H9 (cell line): ENCODE measurements around the gene ENAM. TPM values are rescaled to one million over a fixed set of nuclear protein-coding genes. Genes with fewer than 3 reads are reported as not detected.

Source experiments
- DNase-seq: peaks from one replicate; pipeline ENCODE4 v3.0.0-alpha.2; 2017
- H2AFZ ChIP-seq: one replicate; pipeline ENCODE4 v1.6.1; 2013; ENCODE audit warnings: mild to moderate bottlenecking, low read length, control low read depth, moderate library complexity
- H2AK5ac ChIP-seq: 2 replicates; pipeline ENCODE4 v1.6.1; 2013; ENCODE audit warnings: low read length, control low read depth, mixed read lengths; ENCODE audit not compliant: insufficient read length
- H2BK120ac ChIP-seq: one replicate; pipeline ENCODE4 v1.6.1; 2013; ENCODE audit warnings: low read depth, mild to moderate bottlenecking, low read length, control low read depth, inconsistent platforms; ENCODE audit not compliant: poor library complexity, severe bottlenecking
- H2BK12ac ChIP-seq: 2 replicates; pipeline ENCODE4 v1.6.1; 2013; ENCODE audit warnings: low read length, control low read depth, mixed read lengths, low read depth; ENCODE audit not compliant: insufficient read length
- H2BK15ac ChIP-seq: 2 replicates; pipeline ENCODE4 v1.6.1; 2013; ENCODE audit warnings: low read depth, low read length, control low read depth
- H2BK20ac ChIP-seq: one replicate; pipeline ENCODE4 v1.6.1; 2013; ENCODE audit warnings: low read depth, mild to moderate bottlenecking, low read length, control low read depth, inconsistent platforms; ENCODE audit not compliant: poor library complexity, severe bottlenecking
- H2BK5ac ChIP-seq: 2 replicates; pipeline ENCODE4 v1.6.1; 2013; ENCODE audit warnings: low read length, control low read depth, mixed read lengths; ENCODE audit not compliant: insufficient read length
- H3K14ac ChIP-seq: 2 replicates; pipeline ENCODE4 v1.6.1; 2013; ENCODE audit warnings: low read length, control low read depth; ENCODE audit not compliant: insufficient read depth
- H3K18ac ChIP-seq: 2 replicates; pipeline ENCODE4 v1.6.1; 2013; ENCODE audit warnings: low read depth, mild to moderate bottlenecking, mixed read lengths, low read length, control low read depth; ENCODE audit not compliant: insufficient read length
- H3K23ac ChIP-seq: 2 replicates; pipeline ENCODE4 v1.6.1; 2013; ENCODE audit warnings: low read length, control low read depth, mixed read lengths, low read depth; ENCODE audit not compliant: insufficient read length
- H3K23me2 ChIP-seq: 2 replicates; pipeline ENCODE4 v1.6.1; 2013; ENCODE audit warnings: low read depth, mild to moderate bottlenecking, mixed read lengths, low read length, control low read depth; ENCODE audit not compliant: insufficient read length, poor library complexity, severe bottlenecking
- H3K27ac ChIP-seq: 2 replicates; pipeline ENCODE4 v1.5.1; 2013; ENCODE audit warnings: low read length, control low read depth, mixed read lengths, low read depth; ENCODE audit not compliant: insufficient read length
- H3K27me3 ChIP-seq: 2 replicates; pipeline ENCODE4 v1.6.1; 2013; ENCODE audit warnings: low read length, control low read depth, inconsistent platforms; ENCODE audit not compliant: insufficient read depth
- H3K4ac ChIP-seq: 2 replicates; pipeline ENCODE4 v1.6.1; 2013; ENCODE audit warnings: low read depth, mild to moderate bottlenecking, control low read depth, inconsistent platforms, low read length, moderate library complexity
- H3K4me1 ChIP-seq: 2 replicates; pipeline ENCODE4 v1.6.1; 2013; ENCODE audit warnings: low read length, control low read depth, inconsistent platforms; ENCODE audit not compliant: insufficient read depth
- H3K4me2 ChIP-seq: 2 replicates; pipeline ENCODE4 v1.6.1; 2013; ENCODE audit warnings: low read length, control low read depth, mixed read lengths; ENCODE audit not compliant: insufficient read length, insufficient read depth
- H3K56ac ChIP-seq: 2 replicates; pipeline ENCODE4 v1.6.1; 2013; ENCODE audit warnings: low read depth, mild to moderate bottlenecking, mixed read lengths, low read length, control low read depth; ENCODE audit not compliant: insufficient read length
- H3K79me1 ChIP-seq: 2 replicates; pipeline ENCODE4 v1.6.1; 2013; ENCODE audit warnings: low read depth, mild to moderate bottlenecking, moderate library complexity, low read length, control low read depth, inconsistent platforms; ENCODE audit not compliant: insufficient read depth, poor library complexity, severe bottlenecking
- H3K79me2 ChIP-seq: 2 replicates; pipeline ENCODE4 v1.6.1; 2013; ENCODE audit warnings: low read length, control low read depth, inconsistent platforms; ENCODE audit not compliant: insufficient read depth
- H3K9ac ChIP-seq: 2 replicates; pipeline ENCODE4 v1.6.1; 2013; ENCODE audit warnings: low read length, control low read depth, mixed read lengths; ENCODE audit not compliant: insufficient read length; ENCODE audit errors: extremely low read depth
- H3K9me3 ChIP-seq: one replicate; pipeline ENCODE4 v1.6.1; 2013; ENCODE audit warnings: low read depth, low read length, inconsistent platforms; ENCODE audit not compliant: control insufficient read depth
- H3T11ph ChIP-seq: one replicate; pipeline ENCODE4 v1.6.1; 2013; ENCODE audit warnings: mild to moderate bottlenecking, low read length, control low read depth, inconsistent platforms
- H4K20me1 ChIP-seq: one replicate; pipeline ENCODE4 v1.6.1; 2013; ENCODE audit not compliant: control insufficient read depth, insufficient read length, insufficient read depth
- H4K5ac ChIP-seq: 2 replicates; pipeline ENCODE4 v1.6.1; 2013; ENCODE audit warnings: low read depth, mild to moderate bottlenecking, mixed read lengths, low read length, control low read depth; ENCODE audit not compliant: insufficient read length
- H4K8ac ChIP-seq: replicated peaks from 2 replicates; pipeline ENCODE4 v1.6.1; 2013; ENCODE audit warnings: low read length, control low read depth, mixed read lengths, low read depth; ENCODE audit not compliant: insufficient read length
- H4K91ac ChIP-seq: 2 replicates; pipeline ENCODE4 v1.6.1; 2013; ENCODE audit warnings: low read depth, mild to moderate bottlenecking, moderate library complexity, mixed read lengths, low read length, control low read depth; ENCODE audit not compliant: insufficient read length
- H3K27ac Mint-ChIP-seq, 3 experiments: 2 replicates in 2 of 3; 3 replicates in 1 of 3; pipeline ENCODE4 v1.8.0; 2020 to 2021; ENCODE audit warnings: mixed read lengths in 3 of 3, mild to moderate bottlenecking in 1 of 3, moderate library complexity in 1 of 3
- H3K27me3 Mint-ChIP-seq: 2 replicates; pipeline ENCODE4 v1.8.0; 2021; ENCODE audit warnings: low read depth, mild to moderate bottlenecking, moderate library complexity, mixed read lengths
- H3K36me3 Mint-ChIP-seq, 3 experiments: 2 replicates in 2 of 3; 3 replicates in 1 of 3; pipeline ENCODE4 v1.8.0; 2020 to 2021; ENCODE audit warnings: low read depth in 3 of 3, mixed read lengths in 3 of 3; ENCODE audit not compliant: insufficient read depth in 1 of 3
- H3K4me1 Mint-ChIP-seq, 2 experiments: 2 replicates each; pipeline ENCODE4 v1.8.0; 2020; ENCODE audit warnings: mixed read lengths in 2 of 2
- H3K4me3 Mint-ChIP-seq, 2 experiments: 2 replicates in 1 of 2; 3 replicates in 1 of 2; pipeline ENCODE4 v1.8.0; 2020 to 2021; ENCODE audit warnings: mild to moderate bottlenecking in 2 of 2, mixed read lengths in 2 of 2, moderate library complexity in 1 of 2
- H3K9me3 Mint-ChIP-seq, 2 experiments: 2 replicates in 1 of 2; 3 replicates in 1 of 2; pipeline ENCODE4 v1.8.0; 2020; ENCODE audit warnings: mild to moderate bottlenecking in 2 of 2, mixed read lengths in 2 of 2, moderate library complexity in 1 of 2
- WGBS: extraction: QIAGEN DNeasy Blood & Tissue Kit; methylation state at CpG from one replicate; pipeline ENCODE4 v1.1.7; 2013; ENCODE audit warnings: missing lambda C conversion rate, low lambda C conversion rate, mixed read lengths; ENCODE audit not compliant: insufficient read length; ENCODE audit errors: extremely low coverage; 5-methylcytosine and 5-hydroxymethylcytosine counted together
- total RNA-seq: library from RNA; stranded (reverse); gene quantifications from 2 replicates; pipeline ENCODE4 v1.2.1, GENCODE V29; 2021
- TF ChIP-seq, protein P1 (sequence below): fragments of 200-600 bp; sonication (generic); conservative IDR thresholded peaks from 3 replicates; pipeline ENCODE4 v1.8.0; 2021; ENCODE audit warnings: antibody characterized with exemption, mild to moderate bottlenecking

The ENAM gene
- total RNA-seq, 1 experiment from 2014 or later: not detected

DNA sequence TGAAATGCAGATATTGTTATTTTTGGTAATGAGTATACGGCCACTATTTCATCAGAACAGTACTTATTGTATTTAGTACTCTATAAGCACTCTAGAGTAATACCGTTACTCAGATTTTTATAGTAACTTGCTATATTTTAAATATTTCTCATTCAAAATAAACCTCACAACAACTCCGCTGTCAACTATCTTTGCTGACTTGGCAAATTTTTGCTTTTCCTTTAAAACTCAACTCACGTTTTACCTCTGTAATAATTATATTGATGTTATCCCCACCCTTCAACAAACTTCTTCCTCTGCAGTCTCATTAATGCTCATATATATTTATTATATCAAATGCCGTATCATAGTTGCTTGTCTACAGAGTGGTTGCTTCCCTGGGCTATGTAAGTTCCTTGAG, 28.8 kb downstream of the ENAM start:
- Mint-ChIP-seq H3K36me3 (no peaks in the 10 kb centered on the region), H3K27ac (no peak overlapping the region), H3K27me3 (no peaks in the 10 kb centered on the region), H3K4me1 (no peaks in the 10 kb centered on the region), H3K4me3 (no peak overlapping the region), H3K9me3 (no peaks in the 10 kb centered on the region)
- no peak overlapping the region for H3K4ac ChIP-seq
- H4K91ac ChIP-seq: no peak overlapping the region
- no peak overlapping the region for H2AK5ac ChIP-seq
- H4K20me1 ChIP-seq: no peaks in the 10 kb centered on the region
- H3K27ac ChIP-seq: no peak overlapping the region
- no peak overlapping the region for H4K5ac ChIP-seq
- H2BK5ac ChIP-seq: no peak overlapping the region
- H3K14ac ChIP-seq: no peak overlapping the region
- no peak overlapping the region for H3K9ac ChIP-seq
- no peak overlapping the region for H2BK12ac ChIP-seq
- no peak overlapping the region for H3K23ac ChIP-seq
- H3K4me1 ChIP-seq: no peaks in the 10 kb centered on the region; the same call in 1 of the 2 replicates
- no peaks in the 10 kb centered on the region for H3K79me2 ChIP-seq
- H2AFZ ChIP-seq: no peak overlapping the region
- no peaks in the 10 kb centered on the region for H3K27me3 ChIP-seq
- H3K56ac ChIP-seq: no peak overlapping the region
- no peak overlapping the region for H4K8ac ChIP-seq
- no peak for DNase-seq
- H3T11ph ChIP-seq: no peak overlapping the region
- H2BK120ac ChIP-seq: no peak overlapping the region
- WGBS: no CpG with 5 or more reads among the region's 5 CpGs
- no peak overlapping the region for H2BK15ac ChIP-seq
- TF ChIP-seq, protein P1, sequence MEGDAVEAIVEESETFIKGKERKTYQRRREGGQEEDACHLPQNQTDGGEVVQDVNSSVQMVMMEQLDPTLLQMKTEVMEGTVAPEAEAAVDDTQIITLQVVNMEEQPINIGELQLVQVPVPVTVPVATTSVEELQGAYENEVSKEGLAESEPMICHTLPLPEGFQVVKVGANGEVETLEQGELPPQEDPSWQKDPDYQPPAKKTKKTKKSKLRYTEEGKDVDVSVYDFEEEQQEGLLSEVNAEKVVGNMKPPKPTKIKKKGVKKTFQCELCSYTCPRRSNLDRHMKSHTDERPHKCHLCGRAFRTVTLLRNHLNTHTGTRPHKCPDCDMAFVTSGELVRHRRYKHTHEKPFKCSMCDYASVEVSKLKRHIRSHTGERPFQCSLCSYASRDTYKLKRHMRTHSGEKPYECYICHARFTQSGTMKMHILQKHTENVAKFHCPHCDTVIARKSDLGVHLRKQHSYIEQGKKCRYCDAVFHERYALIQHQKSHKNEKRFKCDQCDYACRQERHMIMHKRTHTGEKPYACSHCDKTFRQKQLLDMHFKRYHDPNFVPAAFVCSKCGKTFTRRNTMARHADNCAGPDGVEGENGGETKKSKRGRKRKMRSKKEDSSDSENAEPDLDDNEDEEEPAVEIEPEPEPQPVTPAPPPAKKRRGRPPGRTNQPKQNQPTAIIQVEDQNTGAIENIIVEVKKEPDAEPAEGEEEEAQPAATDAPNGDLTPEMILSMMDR: no peak
- no peak overlapping the region for H2BK20ac ChIP-seq
- H3K23me2 ChIP-seq: no peaks in the 10 kb centered on the region
- no peak overlapping the region for H3K4me2 ChIP-seq
- H3K18ac ChIP-seq: no peak overlapping the region
- H3K79me1 ChIP-seq: no peaks in the 10 kb centered on the region
- no peaks in the 10 kb centered on the region for H3K9me3 ChIP-seq
